Panc1 (cell line): ENCODE results near the gene TMEM61. TPM values are rescaled to one million over a fixed set of nuclear protein-coding genes. Genes with fewer than 3 reads are reported as not detected.

ENCODE experiments used
- ATAC-seq: fragments of 200-7000 bp; cut with Tn5 transposase; 2 replicates; pipeline ENCODE4 v1.9.1; 2020; ENCODE audit warnings: mild to moderate bottlenecking, moderate library complexity
- BruUV-seq: library from RNA; stranded (reverse); fragments of 400-500 nt; replicated peaks from 2 replicates; lab custom pipeline; 2021; lab: Mats Ljungman, UMichigan
- CTCF ChIA-PET: fragments of 300-600 bp; sonication (Branson Sonifier 250); formaldehyde crosslinking; loops from one replicate; lab custom pipeline; 2022; ENCODE audit warnings: antibody characterized with exemption; lab: Charles Lee
- POLR2A ChIA-PET: fragments of 300-600 bp; sonication (Branson Sonifier 250); formaldehyde crosslinking; loops from one replicate; lab custom pipeline; 2022; ENCODE audit warnings: antibody characterized with exemption; lab: Charles Lee
- DNase-seq: peaks from one replicate; pipeline ENCODE4 v3.0.0-alpha.2; 2010; ENCODE audit warnings: low read depth, low spot score
- H3K27ac ChIP-seq: 2 replicates; pipeline ENCODE4 v1.5.1; 2011; ENCODE audit warnings: mild to moderate bottlenecking, low read length, inconsistent platforms
- H3K27me3 ChIP-seq: fragments of 200-500 bp; sonication (Bioruptor generic); 2 replicates; pipeline ENCODE4 v1.6.0; 2014; ENCODE audit warnings: low read length, inconsistent platforms; ENCODE audit not compliant: control insufficient read depth, insufficient read depth
- H3K36me3 ChIP-seq: fragments of 200-500 bp; sonication (Bioruptor generic); 2 replicates; pipeline ENCODE4 v1.5.1; 2014; ENCODE audit warnings: inconsistent platforms, mild to moderate bottlenecking, low read length, moderate library complexity; ENCODE audit not compliant: control insufficient read depth, insufficient read depth
- H3K4me1 ChIP-seq: 2 replicates; pipeline ENCODE4 v1.5.1; 2011; ENCODE audit warnings: inconsistent platforms, mild to moderate bottlenecking, low read length, moderate library complexity; ENCODE audit not compliant: control insufficient read depth, insufficient read depth
- H3K4me3 ChIP-seq, 2 experiments: 2 replicates each; pipeline ENCODE4 v1.5.1; 2011 to 2012; ENCODE audit warnings: low read depth in 2 of 2, low read length in 2 of 2, mild to moderate bottlenecking in 2 of 2, inconsistent platforms in 1 of 2, moderate library complexity in 1 of 2
- H3K9me3 ChIP-seq: fragments of 200-500 bp; sonication (Bioruptor generic); 2 replicates; pipeline ENCODE4 v1.5.1; 2014; ENCODE audit warnings: low read depth, mild to moderate bottlenecking, inconsistent platforms, low read length, moderate library complexity; ENCODE audit not compliant: control insufficient read depth, insufficient read depth
- CTCF ChIP-seq: fragments of 450-650 bp; IDR thresholded peaks from 2 replicates; pipeline ENCODE4 v1.5.1; 2017; ENCODE audit warnings: mild to moderate bottlenecking
- POLR2AphosphoS5 ChIP-seq: IDR thresholded peaks from 2 replicates; pipeline ENCODE4 v1.6.1; 2012; ENCODE audit warnings: mild to moderate bottlenecking, low read depth, low read length, moderate library complexity
- REST ChIP-seq, 2 experiments: IDR thresholded peaks; 2 replicates each; pipeline ENCODE4 v1.6.1; 2011 to 2012; ENCODE audit warnings: low read depth in 2 of 2, control low read depth in 1 of 2, low read length in 1 of 2, mild to moderate bottlenecking in 1 of 2, moderate library complexity in 1 of 2; ENCODE audit not compliant: insufficient read depth in 1 of 2
- SIN3A ChIP-seq: IDR thresholded peaks from 2 replicates; pipeline ENCODE4 v1.6.1; 2012; ENCODE audit warnings: low read depth, mild to moderate bottlenecking, low read length, moderate library complexity, borderline replicate concordance; ENCODE audit not compliant: insufficient read depth
- TCF7L2 ChIP-seq: IDR thresholded peaks from 2 replicates; pipeline ENCODE4 v1.6.1; 2011; ENCODE audit warnings: mild to moderate bottlenecking, low read depth, low read length, inconsistent platforms
- in situ Hi-C: cut with HindIII; loops from 2 replicates; pipeline ENCODE4 v1.10.0; 2016; ENCODE audit warnings: low sequenced_read_pairs, low pct_unique_long_range_greater_than_20kb
- intact Hi-C: fragments of 100-400 bp; cut with micrococcal nuclease; formaldehyde crosslinking; loops from one replicate; pipeline ENCODE4 v1.10.0; 2022; ENCODE audit not compliant: unreplicated experiment
- total RNA-seq: library from RNA; stranded (reverse); gene quantifications from one replicate; pipeline ENCODE4 v1.2.1, GENCODE V29; 2021; ENCODE audit not compliant: unreplicated experiment

The TMEM61 gene
- total RNA-seq, 1 experiment from 2014 or later = not detected

GRCh38 chr1:55010194-55010886 lies 29.9 kb downstream of the TMEM61 start:
- no peak overlapping the region for H3K4me3 ChIP-seq
- in situ Hi-C loops (no loop called here), intact Hi-C loops (no loop called here)
- H3K4me1 ChIP-seq = no peaks in the 10 kb centered on the region
- H3K36me3 ChIP-seq = no peaks in the 10 kb centered on the region
- ATAC-seq (no peak), DNase-seq (no peak)
- no TSS peak for BruUV-seq
- ChIA-PET CTCF (no interaction called here), POLR2A (no interaction called here)
- H3K27ac ChIP-seq = no peak overlapping the region
- no peaks in the 10 kb centered on the region for H3K27me3 ChIP-seq
- no peak for TF ChIP-seq TCF7L2
- TF ChIP-seq REST (IDR thresholded peaks at IDR 0.05; ENCODE audit: insufficient read depth in 1 of 2, low read depth in 2 of 2, low read length in 1 of 2) = no peak
- no peak for TF ChIP-seq POLR2AphosphoS5
- H3K9me3 ChIP-seq = no peaks in the 10 kb centered on the region

- in situ Hi-C loops = no loop called here
- Histone ChIP-seq H3K27ac (no peak overlapping the region), H3K4me1 (no peaks in the 10 kb centered on the region), H3K27me3 (no peaks in the 10 kb centered on the region), H3K9me3 (no peaks in the 10 kb centered on the region), H3K4me3 (no peak overlapping the region), H3K36me3 (no peaks in the 10 kb centered on the region)
- ChIA-PET CTCF (no interaction called here), POLR2A (no interaction called here)
- intact Hi-C loops = no loop called here
- no peak for DNase-seq
- no TSS peak for BruUV-seq
- ATAC-seq = no peak
- TF ChIP-seq CTCF (no peak), SIN3A (no peak), TCF7L2 (no peak), REST (IDR thresholded peaks at IDR 0.05; ENCODE audit: insufficient read depth in 1 of 2, low read depth in 2 of 2, low read length in 1 of 2) (no peak), POLR2AphosphoS5 (no peak)
Observed at GRCh38 chr1:55010887-55011217, 30.4 kb downstream of the TMEM61 start.
